ENCODE data around the gene COL2A1. TPM values are rescaled to one million over a fixed set of nuclear protein-coding genes. Genes with fewer than 3 reads are reported as not detected.

COL2A1 gene
- total and polyA plus RNA-seq, 2 donors (not counting 3 experiments of a cell fraction or from before 2014, with no cell fraction given): not detected

DNA sequence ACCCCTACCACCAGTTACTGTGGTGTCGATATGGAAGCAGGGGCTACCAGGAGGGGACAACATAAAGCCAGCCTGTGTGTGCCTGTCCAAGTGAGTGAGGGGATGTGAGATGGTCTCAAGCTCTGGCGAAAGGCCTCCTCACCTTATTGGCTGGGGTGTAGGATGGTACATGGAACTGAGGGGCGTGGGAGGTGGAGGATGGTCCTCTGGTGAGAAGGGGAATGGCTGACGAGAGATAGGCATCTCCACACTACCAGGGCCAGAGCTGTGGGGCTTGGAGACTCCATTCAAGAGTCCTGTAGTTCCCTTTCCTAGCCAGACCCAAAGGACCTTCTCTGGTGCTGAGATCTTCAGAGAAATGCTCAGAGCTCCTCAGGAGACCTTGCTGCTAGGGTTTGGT lies 32.5 kb upstream of the COL2A1 start:
- H3K79me2 ChIP-seq (ENCODE audit: control insufficient read depth, insufficient read depth, low read length): no peaks in the 10 kb centered on the region
- H2AFZ ChIP-seq (ENCODE audit: low read depth, low read length): no peak overlapping the region
- intact Hi-C loops (cut with micrococcal nuclease) (no loop called here), dilution Hi-C loops (cut with MboI; ENCODE audit: extremely low pct_ligation_motif_present, low sequenced_read_pairs) (no loop called here)
- H3K27me3 ChIP-seq (ENCODE audit: control insufficient read depth in 2 of 2, insufficient read depth in 2 of 2, low read length in 2 of 2): peaks cover 2 to 3% of the 10 kb centered on the region in 2 experiments
- ChIA-PET POLR2A (no interaction called here), CTCF (no interaction called here)
- no peak for FAIRE-seq
- no peaks in the 10 kb centered on the region for H3K36me3 ChIP-seq (ENCODE audit: control insufficient read depth in 2 of 2, extremely low read depth in 1 of 2, insufficient read depth in 2 of 2, low read length in 2 of 2)
- H3K9me3 ChIP-seq (replicated peaks; ENCODE audit: control insufficient read depth, insufficient read depth, low read length): no peaks in the 10 kb centered on the region
- no peaks in the 10 kb centered on the region for H3K9me1 ChIP-seq (replicated peaks; ENCODE audit: control insufficient read depth, extremely low read depth, insufficient read depth, low read length)
- H3K4me2 ChIP-seq (ENCODE audit: insufficient read depth, low read length): no peak overlapping the region
- no peaks in the 10 kb centered on the region for H4K20me1 ChIP-seq (replicated peaks; ENCODE audit: control insufficient read depth, extremely low read depth, insufficient read depth, low read length)
- H3K4me1 ChIP-seq (ENCODE audit: control insufficient read depth, extremely low read depth, insufficient read depth, low read length): no peaks in the 10 kb centered on the region
- DNase-seq (ENCODE audit: low read depth, low spot score): no peak
- no peak overlapping the region for H3K9ac ChIP-seq (replicated peaks; ENCODE audit: extremely low read depth, insufficient read depth, low read length)
- no peak for TF ChIP-seq POLR2AphosphoS5 (IDR thresholded peaks at IDR 0.05; ENCODE audit: insufficient read depth, low read depth, low read length)
- TF ChIP-seq GATA2 (IDR thresholded peaks at IDR 0.05; ENCODE audit: insufficient read depth, insufficient read length, low read depth, low read length): no peak
- TF ChIP-seq MYC (IDR thresholded peaks at IDR 0.05; ENCODE audit: low read depth, low read length): no peak
- no peak for TF ChIP-seq EZH2 (IDR thresholded peaks at IDR 0.05; ENCODE audit: borderline replicate concordance, low read depth, low read length, severe bottlenecking)
- TF ChIP-seq, protein P1, sequence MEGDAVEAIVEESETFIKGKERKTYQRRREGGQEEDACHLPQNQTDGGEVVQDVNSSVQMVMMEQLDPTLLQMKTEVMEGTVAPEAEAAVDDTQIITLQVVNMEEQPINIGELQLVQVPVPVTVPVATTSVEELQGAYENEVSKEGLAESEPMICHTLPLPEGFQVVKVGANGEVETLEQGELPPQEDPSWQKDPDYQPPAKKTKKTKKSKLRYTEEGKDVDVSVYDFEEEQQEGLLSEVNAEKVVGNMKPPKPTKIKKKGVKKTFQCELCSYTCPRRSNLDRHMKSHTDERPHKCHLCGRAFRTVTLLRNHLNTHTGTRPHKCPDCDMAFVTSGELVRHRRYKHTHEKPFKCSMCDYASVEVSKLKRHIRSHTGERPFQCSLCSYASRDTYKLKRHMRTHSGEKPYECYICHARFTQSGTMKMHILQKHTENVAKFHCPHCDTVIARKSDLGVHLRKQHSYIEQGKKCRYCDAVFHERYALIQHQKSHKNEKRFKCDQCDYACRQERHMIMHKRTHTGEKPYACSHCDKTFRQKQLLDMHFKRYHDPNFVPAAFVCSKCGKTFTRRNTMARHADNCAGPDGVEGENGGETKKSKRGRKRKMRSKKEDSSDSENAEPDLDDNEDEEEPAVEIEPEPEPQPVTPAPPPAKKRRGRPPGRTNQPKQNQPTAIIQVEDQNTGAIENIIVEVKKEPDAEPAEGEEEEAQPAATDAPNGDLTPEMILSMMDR (IDR thresholded peaks at IDR 0.05; ENCODE audit: extremely low read depth in 1 of 2, insufficient read depth in 1 of 2, low read depth in 1 of 2, low read length in 2 of 2): no peak
- no peak for TF ChIP-seq POLR2A (IDR thresholded peaks at IDR 0.05; ENCODE audit: low read depth, low read length)
- H3K27ac ChIP-seq (ENCODE audit: insufficient read depth, low read depth, low read length): no peak overlapping the region
- no TSS peak for BruUV-seq (replicated peaks)
- H3K4me3 ChIP-seq (replicated peaks in 1 of 3; ENCODE audit: insufficient read depth in 1 of 3, low read depth in 1 of 3, low read length in 3 of 3): no peak overlapping the region

All from endothelial cell of umbilical vein (primary cell).